Stimulated activated CD8-positive, alpha-beta memory T cell treated with anti-CD3 and anti-CD28 coated beads, Interleukin-7, amount 100 ng/mL, for 4 hours (primary cell): Measurements from ENCODE around the gene MGMT.

Experiments
- DNase-seq, 2 donors: peaks; one replicate each; pipeline ENCODE4 v3.0.0-alpha.2; 2020; ENCODE audit warnings: low read depth in 2 of 2

MGMT gene

DNA sequence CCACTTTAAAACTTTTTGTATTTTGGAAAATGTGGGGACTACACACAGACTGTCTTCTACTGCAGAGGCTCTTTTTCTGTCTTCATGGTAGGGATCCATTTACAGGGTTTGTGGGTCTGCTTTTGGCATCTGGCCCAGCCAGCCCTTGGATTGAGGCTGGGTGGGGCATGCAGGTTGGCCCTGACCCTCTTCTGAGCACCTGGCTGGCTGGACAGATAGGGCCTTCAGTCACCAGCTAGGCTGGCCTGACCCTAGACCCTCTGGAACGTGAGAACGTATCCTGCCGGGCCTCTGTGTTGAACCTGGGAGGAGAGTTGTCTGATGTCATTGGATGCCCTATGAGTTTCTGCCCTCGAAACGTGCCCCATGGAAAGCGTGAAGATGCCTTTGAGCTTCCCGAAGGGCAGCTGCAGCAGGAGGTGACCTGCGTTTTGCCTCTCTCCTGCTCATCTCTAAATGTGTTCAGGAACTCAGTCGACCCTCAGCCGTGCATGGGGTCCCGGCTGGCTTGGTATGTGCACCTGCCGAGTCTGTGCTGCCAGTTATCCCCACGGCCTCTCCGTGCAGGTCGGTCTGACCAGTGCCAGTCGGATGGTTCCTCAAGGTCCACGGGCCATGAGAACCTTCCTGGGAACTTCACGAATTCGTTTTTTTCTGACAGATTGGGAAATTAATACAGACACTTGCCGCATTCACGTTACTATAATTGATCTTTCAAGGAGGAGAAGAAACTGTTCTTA lies 74.9 kb downstream of the MGMT start:
- DNase-seq, result no peak

DNA sequence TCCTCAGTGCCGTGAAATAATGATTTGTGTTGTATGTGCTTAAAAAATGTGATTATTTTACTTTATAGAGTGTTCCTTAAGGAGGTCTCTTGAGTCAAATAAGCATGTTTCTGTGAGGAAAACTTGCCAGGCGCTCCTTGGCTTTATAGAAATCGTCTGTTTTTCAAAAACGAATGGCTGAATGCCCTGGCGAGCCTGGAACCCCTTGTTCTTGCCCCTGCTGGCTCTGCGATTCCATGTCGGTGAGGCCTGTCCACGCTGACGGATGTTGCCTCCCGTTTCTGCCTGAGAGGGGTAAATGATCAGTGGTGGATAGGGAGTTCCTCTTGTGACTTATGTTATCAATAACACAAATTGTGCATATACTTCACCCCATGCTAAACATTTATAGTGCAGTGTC lies 75.5 kb downstream of the MGMT start:
- DNase-seq, result no peak

DNA sequence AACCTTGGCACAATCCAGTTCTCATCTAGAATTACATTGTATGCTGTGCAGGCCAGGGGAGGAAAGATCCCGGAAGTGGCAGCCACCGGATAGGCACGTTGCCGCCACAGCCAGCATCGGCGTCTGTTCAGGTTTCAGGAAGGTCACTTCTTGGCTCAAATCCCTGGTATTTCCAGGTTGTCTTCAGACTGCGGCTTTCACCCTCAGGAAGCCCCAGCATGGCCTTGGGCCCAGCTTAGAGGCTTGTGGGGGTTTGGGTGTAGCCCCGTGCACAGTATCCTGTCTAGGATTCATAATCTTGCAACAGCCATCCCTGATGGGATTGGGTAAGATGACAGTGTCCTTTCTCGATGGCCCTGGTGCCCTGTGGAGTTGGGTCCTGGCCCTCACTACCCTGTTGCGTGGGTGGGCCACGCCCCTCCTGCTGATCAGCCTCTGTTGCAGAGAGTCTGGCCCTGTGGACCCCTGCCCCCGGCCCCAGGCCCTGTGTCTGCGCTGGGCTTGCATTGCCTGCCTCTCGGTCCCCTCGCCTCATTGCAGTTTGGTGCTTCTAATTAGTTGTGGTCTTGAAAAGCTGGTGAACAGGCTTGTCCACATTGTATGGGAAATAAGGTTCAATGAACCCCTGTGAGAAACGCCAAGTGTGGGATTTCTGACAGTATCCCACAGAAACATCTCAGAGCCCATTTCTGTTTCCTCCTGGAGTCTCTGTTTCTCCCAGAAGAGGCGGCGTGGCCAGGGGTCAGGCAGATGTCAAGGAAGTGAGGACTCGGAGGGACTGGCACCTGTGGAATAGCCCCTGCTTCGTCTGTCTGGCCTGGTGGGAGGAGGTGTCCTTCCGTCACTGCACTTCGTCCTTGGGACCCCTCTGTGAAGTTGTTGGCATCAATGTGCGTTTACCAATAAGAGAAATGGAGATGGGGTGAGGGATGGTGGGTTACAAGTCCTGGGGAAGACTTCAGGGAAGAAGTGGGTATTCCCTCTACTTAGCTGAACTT lies 77.5 kb downstream of the MGMT start:
- DNase-seq, result no peak

GRCh38 chr10:129545261-129545660 lies 78.2 kb downstream of the MGMT start:
- DNase-seq, result no peak

- DNase-seq, result no peak
These were observed 79.1 kb downstream of the MGMT start for GRCh38 chr10:129546106-129546505.

- no peak for DNase-seq
These were observed 80.6 kb downstream of the MGMT start for GRCh38 chr10:129547608-129548007.

DNA sequence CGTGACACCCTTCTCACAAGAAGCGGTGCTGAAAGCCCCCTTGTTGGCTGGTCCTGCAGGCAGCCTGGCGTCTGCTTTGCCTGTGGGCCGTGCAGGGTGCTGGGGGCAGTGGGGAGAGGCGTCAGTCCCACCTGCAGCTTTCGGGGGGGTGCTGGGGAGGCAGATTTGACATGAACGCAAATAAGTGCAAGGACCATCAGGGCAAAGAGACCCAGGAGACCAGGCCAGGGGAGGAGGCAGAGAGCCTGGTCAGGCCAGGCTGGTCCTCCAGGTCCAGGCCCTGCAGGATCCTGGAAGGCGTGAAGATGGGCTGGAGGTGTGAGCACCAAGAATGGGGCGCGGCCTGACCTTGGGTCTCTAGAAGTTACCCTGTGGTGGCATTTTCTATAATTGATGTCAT lies 81.6 kb downstream of the MGMT start:
- DNase-seq, result no peak

- DNase-seq, result no peak
These were observed 83.0 kb downstream of the MGMT start for GRCh38 chr10:129550076-129550475.

GRCh38 chr10:129550658-129551057 lies 83.6 kb downstream of the MGMT start:
- no peak for DNase-seq

- DNase-seq, result no peak
These were observed 85.1 kb downstream of the MGMT start for GRCh38 chr10:129552119-129552518.

- DNase-seq, result no peak
These were observed 86.9 kb downstream of the MGMT start for GRCh38 chr10:129553928-129554327.

DNA sequence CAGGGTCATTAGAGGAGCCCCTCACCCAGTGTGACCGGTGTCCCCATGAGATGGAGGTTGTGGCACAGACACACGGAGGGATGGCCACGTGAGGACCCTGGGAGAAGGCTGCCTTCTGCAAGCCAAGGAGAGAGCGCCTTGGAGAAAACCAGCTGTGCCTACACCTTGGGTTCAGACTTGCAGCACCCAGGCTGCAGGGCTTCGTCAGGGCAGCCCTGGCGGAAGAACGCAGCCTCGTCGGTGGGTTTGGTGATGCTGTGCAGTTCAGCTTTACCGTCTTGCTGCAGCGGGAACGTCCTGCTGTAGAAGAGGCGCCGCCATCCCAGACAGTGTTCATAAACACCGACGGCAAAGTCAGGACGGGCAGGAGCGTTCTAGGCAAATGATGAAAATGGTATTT lies 89.3 kb downstream of the MGMT start:
- DNase-seq, result no peak

DNA sequence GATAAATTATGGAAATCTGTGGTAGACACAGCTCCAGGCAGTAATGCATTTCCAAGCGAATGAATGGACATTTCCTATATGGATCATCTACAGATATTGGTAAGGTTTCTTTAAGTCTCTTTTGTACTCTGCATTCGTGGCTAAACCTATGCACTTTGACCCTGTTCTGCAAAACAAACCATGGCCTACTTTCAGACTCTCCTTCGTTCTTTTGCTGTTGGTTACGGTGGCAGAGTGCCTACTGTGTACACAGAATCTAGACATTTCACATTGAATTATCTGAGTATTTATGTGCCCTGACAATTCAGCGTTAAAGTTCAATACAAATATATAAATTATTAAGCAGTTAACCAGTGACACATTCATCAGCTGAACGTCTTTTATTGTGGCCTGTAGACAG lies 93.3 kb downstream of the MGMT start:
- no peak for DNase-seq

DNA sequence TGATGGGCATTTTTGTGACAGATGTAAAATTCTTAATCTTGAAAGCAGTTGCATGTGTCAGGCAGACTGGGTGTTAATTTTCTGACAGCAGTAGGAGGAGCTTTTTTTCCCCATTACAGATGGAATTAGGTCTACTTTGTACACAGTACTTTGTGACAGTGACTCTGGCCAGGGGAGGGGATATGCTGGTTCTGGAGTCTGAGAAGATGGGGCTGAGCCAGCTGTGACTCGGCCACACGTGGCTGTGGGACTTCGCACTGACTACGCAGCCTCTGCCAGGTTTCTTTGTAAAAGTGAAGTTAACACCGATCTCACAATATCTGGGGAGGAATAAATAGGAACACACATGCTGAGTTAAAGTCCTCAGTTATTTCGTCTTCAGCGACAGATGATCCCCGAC lies 95.4 kb downstream of the MGMT start:
- DNase-seq, result no peak

DNA sequence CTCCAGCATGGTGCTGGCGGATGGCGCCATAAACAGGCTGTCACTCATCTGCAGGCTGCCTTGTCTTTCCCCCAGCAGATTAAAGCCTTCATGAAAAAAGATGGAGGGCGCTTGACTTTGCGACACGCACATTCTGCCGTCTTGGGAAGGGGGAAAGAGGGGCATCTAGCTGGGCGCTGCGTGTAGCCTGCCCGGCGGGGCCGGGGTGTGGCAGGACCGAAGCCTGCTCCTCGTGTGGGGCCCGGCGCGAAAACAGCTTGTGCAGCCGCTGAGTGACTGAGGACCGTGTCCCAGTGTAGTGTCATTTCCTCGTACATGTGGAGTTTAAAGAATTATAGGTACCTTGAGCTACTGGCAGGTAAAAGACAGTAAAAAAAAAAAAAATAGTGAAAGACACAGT lies 97.9 kb downstream of the MGMT start:
- no peak for DNase-seq

- DNase-seq, result no peak
These were observed 101.7 kb downstream of the MGMT start for GRCh38 chr10:129568583-129569344.

DNA sequence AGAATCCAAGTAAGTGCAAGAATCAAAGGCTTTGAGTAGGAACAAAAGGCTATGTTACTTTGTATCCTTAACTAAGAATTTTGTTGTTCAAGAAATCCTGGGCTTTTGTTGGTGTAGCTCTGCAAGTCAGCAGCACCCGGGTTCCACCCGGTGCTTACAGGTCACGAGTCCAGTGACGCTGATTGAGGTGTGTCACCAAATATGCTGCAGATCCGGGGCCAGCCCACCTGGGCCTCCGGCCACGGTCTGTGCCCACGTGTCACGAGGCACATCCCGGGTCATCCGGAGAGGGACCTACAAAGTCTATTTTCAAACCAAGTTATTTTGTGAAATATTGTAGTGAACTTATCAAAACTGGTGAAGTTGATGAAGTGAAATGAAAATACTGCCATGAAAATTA lies 103.1 kb downstream of the MGMT start:
- DNase-seq, result no peak

GRCh38 chr10:129579228-129579627 lies 112.2 kb downstream of the MGMT start:
- DNase-seq, result no peak

- no peak for DNase-seq
These were observed 113.0 kb downstream of the MGMT start for GRCh38 chr10:129580010-129580409.

DNA sequence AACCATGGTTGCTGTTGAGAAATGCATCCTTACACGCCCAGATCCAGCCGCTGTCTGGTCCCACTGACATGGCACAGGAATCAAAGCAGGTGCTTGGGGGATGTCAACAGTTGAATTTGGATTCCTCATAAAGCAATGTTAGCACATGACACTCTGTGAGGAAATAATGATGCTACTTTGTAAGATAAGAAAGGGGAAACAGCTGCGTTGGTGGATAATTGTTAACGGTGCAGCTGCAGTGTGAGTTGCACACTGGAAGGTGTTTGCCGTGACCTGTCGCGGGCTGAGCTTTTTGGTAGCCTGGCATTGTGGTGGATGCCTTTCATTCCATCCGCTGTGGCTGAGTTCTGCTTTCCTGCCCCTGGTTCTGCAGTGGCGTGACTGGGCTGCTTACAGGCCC lies 113.9 kb downstream of the MGMT start:
- no peak for DNase-seq

GRCh38 chr10:129581827-129582411 lies 114.9 kb downstream of the MGMT start:
- DNase-seq, result no peak

- DNase-seq, result no peak
These were observed 116.8 kb downstream of the MGMT start for GRCh38 chr10:129583831-129584230.
